Left hindlimb (tissue), 1 donor: ENCODE measurements around the gene SGTB.

ENCODE experiments used
- DNase-seq: peaks from one replicate; pipeline ENCODE4 v3.0.0-alpha.2; 2018

SGTB gene, protein sequence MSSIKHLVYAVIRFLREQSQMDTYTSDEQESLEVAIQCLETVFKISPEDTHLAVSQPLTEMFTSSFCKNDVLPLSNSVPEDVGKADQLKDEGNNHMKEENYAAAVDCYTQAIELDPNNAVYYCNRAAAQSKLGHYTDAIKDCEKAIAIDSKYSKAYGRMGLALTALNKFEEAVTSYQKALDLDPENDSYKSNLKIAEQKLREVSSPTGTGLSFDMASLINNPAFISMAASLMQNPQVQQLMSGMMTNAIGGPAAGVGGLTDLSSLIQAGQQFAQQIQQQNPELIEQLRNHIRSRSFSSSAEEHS

DNA sequence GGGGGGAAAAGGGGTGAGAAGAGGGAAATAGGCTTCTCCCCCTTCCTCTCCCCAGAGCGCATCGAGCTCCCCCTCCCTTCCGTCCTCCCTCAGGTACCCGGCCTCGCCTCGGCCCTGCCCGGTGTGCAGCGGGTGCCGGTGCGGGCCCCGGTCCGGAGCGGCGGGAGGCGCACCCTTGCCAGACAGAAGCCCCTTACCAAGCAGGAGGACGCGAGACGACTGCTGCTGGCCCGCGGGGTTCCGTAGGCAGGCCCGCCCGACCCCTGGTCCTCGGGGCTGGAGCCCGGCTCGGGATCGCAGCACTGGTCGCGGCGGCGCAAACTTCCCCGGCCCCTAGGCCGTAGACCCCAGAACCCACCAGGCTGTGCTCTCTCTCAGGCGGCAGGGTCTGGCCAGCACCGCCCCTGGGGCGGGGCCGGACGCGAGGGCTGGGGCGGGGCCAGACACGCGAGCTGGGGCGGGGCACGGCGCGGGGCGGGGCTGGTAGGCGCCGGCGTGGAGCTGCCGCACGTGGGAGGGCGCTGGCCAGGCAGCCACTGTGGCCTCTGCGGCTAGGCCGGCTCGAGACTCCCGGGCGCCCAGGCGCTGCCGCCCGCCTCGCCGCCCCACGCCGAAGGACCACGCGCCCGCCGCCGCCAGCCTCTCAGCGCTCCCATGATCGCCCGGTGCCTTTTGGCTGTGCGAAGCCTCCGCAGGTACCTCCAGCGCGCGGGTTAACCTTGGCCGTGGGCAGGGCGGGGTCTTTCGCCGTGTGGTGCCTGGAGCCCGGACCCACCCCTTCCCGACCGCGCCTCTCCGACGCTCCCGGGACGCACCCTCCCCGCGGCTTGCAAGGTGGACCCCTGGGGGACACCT is at the start of gene SGTB, which contains the start of gene NLN:
Gene SGTB (minus strand): TSS at position 390 of the 855 bp plus-strand sequence. CDS start 1,302 bp downstream, outside the sequence.
Gene NLN (plus strand): TSS at position 486 of the 855 bp plus-strand sequence. CDS start 169 bp downstream, at position 655.
- peak; percentile 93 for DNase-seq

DNA sequence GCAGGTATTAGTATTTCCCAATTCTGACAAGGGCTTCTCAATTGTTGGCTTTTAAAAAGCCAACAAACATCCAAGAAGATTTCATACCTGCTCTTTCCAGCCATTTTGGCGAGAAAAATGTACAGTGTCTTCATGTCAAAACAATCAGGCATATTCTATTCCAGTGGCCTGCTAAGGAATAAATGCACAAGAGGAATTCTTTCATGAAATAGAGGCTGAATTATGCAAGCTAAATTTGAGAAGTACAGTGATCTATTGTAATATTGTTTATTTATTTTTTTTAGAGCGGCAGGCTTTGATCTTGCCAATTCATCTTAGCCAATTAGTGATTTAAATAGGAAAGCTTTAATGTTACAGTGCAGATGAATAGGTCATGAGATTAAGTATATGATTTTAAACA is 49.4 kb upstream of the SGTB start:
- DNase-seq: no peak

DNA sequence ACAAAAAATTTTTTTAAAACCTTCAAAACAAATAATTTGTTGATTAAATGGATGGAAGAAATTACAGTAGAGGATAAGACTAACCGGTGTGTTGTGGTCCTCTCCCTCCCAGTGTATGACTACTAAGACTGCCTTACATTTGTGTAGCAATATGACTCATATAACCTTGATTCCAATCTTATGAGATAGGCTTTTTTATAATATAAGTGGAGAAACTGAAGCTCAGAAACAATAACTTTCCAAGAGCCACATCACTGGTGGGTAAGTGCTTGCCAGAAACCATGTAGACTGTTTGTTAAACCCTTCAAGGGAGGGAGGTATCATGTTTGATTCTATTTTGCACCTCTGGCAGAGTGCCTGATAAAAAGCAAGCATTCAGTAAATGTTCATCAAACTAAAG is 47.6 kb upstream of the SGTB start:
- DNase-seq: no peak

DNA sequence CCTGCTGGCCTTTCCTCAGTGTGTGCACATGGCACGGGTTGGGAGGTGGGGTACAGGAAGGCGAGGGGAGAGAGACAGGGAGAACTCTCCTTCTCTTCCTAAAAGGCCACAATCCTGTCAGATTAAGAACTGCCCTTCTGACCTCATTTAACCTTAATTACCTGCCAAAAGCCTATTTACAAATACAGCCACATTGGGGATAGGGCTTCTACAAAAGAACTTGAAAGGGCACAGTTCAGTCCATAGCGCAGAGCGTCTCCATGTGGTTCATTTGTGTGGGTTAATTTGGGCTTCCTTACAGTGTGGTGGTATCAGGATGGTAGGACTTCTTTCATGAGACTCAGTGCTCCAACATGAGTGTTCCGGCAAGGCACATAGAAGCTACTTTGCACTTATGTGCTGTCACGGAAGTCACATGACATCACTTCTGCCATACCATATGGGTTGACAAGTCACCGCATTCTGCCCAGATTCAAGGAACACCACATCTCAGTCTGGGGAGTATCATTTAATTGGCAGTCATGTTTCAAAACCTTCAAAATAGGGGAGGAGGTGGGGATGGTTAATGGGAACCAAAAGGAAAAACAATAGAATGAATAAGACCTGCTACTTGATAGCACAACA is 46.9 kb upstream of the SGTB start:
- DNase-seq: no peak

DNA sequence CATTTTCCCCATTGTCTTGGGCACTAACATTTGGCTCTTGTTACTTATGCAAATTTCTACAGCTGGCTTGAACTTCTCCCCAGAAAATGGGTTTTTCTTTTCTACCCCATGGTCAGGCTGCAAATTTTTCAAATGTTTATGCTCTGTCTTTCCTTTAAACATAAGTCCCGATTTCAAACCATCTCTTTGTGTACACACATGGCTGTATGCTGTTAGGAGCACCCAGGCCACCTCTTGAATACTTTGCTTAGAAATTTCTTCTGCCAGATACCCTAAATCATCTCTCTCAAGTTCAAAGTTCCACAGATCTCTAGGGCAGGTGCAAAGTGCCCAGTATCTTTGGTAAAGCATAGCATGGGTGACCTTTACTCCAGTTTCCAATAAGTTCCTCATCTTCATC is 45.7 kb upstream of the SGTB start:
- DNase-seq: no peak

DNA sequence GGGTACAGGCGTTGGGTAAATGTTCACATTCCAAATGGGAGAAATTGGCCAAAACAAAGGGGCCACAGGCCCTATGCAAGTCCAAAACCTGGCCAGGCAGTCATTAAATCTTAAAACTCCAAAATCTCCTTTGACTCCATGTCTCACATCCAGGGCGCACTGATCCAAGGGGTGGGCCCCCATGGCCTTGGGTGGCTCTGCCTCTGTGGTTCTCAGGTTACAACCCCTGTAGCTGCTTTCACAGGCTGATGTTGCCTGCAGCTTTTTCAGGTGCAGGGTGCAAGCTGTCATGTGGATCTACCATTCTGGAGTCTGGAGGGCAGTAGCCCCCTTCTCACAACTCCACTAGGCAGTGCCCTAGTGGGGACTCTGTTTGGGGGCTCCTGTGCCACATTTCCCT is 44.9 kb upstream of the SGTB start:
- no peak for DNase-seq

DNA sequence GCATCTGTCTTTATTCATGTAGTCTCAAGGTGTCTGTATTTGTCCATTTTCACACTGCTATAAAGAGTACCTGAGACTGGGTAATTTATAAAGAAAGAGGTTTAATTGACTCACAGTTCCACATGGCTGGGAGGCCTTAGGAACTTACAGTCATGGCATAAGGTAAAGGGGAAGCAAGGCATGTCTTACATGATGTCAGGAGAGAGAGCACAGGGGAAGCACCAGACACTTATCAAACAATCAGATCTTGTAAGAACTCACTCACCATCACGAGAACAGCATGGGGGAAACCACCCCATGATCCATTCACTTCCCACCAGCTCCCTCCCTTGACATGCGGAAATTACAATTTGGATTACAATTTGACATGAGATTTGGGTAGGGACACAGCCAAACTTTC is 44.3 kb upstream of the SGTB start:
- DNase-seq: no peak

DNA sequence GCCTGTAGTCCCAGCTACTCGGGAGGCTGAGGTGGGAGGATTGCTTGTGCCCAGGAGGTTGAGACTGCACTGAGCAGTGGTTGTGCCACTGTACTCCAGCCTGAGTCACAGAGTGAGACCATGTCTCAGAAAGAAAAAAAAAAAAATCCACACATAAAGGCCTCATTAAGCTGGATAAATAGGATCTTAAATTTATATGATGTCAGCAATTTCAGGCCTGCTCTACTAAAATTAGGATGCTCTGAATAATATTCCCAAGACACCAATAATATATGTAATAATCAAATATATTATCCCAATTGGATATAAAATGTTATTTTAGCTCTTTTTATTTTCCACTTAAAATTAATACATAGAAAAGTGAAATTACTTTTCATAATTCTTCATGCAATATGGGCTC is 43.7 kb upstream of the SGTB start:
- DNase-seq: no peak

DNA sequence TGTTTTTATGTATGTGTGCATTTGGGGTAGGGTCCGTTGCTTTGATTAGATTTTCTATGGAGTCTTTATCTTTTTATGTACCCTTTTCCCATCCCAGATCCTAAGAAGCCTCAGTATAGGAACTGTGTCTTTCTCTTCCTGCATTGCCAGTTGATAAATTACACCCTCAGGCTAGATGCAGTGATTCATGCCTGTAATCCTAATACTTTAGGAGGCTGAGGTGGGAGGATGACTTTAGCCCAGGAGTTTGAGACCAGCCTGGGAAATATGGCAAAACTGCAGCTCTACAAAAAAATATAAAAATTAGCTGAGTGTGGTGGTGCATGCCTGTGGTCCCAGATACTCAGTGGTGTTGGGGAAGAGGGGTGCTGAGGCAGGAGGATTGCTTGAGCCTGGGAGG is 40.3 kb upstream of the SGTB start:
- DNase-seq: no peak

DNA sequence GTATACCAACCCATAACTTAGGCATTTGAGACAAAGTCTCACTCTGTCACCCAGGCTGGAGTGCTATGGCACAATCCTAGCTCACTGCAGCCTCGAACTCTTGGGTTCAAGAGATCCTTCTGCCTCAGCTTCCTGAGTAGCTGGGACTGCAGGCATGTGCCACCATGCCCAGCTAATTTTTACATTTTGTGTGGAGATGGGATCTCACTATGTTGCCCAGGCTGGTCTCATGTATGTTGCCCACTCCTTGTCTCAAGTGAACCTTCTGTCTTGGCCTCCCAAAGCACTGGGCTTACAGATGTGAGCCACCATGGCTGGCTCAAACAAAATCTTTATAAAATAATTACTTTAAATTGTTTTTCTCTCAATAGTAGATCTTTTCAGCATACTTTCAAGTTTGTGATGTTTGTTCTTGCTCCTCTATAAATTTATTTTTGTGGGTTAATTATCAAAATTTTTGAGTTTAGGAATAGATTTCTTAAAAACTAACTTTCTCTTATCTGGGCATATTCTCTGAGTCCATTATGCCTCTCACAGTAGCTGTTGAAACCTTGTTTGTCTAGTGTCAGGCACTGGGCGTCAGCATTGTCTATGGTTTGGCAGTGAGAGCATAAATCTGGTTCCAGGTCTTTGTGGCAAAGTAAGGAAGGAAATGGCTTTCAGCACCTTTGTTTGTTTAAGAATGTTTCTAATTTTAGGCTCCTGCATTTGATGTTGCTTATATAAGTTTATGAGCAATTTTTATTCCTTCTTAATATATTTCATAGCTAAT is 38.8 kb upstream of the SGTB start:
- no peak for DNase-seq

DNA sequence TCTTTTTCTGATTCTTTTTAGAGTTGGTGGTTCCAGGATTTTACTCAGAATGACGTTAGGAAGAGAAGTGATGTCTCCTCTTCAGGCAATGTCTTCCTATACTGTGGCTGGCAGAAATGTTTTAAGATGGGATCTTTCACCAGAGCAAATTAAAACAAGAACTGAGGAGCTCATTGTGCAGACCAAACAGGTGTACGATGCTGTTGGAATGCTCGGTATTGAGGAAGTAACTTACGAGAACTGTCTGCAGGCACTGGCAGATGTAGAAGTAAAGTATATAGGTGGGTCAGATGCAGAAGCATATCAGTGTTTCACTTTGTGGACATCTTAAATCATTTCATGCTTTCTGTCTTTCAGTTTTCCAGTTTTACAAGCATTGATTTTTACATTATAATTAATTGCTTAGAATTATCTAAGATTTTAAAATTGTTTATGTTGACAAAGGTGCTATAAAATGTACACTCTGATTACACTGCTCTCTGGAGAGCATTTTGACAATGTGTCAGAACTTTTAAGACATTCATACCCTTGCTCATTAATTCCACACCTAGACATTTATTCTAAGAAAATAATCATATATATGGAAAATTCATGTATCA is 36.7 kb upstream of the SGTB start:
- no peak for DNase-seq

DNA sequence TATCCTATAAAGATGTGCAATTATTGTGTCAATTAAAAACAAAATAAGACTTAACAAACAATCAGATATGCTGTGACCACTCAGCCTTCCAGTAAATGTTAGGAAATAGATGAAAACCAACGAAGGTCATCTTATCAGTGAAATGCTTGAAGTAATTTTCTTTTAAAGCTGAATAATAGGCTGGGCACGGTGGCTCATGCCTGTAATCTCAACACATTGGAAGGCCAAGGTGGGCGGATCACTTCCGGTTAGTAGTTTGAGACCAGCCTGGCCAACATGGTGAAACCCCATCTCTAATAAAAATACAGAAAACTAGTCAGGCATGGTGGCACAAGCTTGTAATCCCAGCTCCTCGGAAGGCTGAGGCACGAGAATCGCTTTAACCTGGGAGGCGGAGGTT is 31.3 kb upstream of the SGTB start:
- DNase-seq: no peak

DNA sequence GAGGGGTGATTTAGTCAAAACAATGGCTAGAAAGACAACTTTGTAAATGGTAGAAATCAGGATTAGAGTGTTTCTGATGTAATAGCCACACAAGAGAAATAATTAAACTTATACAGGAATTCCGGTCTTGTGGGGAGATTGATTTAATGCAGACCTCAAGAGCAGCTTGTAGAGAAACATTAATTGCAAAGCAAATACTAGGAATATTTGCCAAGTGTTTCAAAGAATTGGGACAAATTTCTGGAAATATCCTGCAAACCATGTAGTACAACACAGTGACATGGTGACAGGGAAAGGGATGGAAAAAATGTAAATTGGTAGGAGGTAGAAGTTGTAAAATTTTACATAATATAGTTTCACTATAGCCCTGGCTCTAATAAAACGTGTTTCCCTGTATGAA is 29.0 kb upstream of the SGTB start:
- no peak for DNase-seq

DNA sequence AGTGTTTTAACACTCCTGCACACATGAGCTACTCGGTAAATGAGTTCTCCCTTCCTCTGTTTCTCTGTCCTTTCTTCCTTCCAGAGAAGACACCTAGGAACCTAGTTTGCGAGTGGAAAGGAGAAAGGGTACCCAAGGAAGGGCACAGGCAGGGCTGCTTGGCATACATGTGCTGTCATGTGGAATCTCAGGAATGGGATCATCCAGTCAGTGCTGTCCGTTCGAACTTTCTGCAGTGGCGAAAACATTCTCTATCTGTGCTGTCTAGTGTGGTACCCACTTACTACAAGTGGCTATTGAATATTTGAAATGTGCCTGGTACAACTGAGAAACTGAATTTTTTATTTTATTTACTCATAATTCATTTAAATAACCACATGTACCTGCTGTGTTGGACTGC is 28.0 kb upstream of the SGTB start:
- DNase-seq: no peak

DNA sequence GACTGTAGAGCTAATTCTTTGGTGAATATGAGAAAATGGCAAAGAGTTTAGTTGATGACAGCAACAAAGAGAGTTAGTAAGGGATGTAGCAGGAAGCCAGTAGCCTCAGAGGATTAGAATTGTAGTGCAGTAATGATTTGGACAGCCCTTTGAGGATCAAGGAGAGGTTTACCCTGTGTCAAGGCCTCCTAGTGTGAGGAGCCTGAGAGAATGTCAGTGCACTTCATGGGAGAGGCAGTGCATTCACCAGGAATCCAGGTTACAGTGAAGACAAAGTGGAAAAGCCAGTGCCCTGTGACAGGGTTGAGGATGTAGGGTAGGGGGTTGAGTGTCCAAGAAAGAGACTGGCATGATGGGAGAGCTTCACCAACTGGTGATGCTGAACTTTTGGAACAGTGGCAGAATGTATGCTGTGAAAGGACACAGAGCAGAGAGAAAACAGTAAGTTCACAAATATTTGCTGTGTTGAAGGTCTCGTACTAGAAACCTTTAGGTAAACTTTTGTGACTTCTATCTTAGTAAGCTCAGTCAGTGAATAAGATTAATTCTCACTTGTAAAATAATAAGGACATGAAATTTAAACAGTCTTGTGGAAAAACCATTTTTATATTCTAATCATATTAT is 27.4 kb upstream of the SGTB start:
- no peak for DNase-seq

DNA sequence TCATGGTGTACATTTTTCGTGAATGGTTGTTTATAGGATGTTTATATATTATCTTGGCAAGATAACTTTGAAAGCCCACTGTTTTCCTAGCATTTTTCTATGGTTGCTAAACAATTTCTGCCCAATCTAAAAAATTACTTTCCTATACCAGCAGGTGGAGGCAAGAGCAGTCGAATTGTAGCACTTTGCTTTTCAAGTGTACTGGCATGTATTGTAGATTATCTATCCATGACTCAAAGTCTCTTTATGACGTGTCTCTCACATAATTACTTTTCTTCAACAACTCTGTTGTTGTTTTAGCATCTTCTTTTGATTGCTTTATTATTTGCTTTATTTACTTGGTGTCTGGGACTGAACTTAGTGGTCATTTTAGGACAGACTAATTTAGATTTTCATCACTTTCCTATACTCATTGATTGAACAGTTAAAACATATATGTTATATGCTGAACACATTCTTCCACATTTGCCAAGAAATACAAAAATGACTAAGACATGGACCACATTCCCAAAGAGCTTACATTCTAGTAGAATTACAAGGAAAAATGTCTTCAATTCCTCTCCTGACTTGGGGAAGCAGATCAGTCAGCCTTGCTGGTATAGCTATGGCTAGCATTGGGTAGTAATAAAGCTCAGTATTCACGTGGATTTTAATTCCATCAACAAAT is 20.8 kb upstream of the SGTB start:
- DNase-seq: no peak

DNA sequence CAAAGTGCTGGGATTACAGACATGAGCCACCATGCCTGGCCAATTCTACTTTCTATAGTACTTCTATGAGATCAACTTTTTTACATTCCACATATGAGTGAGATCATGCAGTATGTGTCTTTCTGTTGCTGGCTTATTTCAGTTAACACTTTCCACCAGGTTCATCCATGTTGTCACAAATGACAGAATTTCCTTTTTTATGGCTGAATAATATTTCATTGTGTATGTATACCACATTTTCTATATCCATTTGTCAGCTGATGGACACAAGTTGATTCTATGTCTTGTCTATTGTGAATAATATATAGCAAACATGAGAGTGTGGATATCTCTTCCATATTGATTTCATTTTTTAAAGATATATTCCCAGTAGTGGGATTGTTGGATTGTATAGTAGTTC is 17.3 kb upstream of the SGTB start:
- no peak for DNase-seq

DNA sequence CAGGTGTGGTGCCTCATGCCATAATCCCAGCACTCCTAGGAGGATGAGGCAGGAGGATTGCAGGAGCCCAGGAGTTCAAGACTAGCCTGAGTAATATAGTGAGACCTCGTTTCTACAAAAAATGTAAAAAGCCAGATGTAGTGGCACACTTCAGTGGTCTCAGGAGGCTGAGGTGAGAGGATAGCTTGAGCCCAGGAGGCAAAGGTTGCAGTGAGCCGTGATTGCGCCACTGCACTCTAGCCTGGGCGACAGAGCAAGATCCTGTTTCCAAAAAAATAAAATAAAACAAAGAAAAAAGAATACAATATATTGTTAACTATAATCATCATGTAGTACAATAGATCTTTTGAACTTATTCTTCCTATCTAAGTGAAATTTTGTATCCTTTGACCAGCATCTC is 16.4 kb upstream of the SGTB start:
- no peak for DNase-seq

DNA sequence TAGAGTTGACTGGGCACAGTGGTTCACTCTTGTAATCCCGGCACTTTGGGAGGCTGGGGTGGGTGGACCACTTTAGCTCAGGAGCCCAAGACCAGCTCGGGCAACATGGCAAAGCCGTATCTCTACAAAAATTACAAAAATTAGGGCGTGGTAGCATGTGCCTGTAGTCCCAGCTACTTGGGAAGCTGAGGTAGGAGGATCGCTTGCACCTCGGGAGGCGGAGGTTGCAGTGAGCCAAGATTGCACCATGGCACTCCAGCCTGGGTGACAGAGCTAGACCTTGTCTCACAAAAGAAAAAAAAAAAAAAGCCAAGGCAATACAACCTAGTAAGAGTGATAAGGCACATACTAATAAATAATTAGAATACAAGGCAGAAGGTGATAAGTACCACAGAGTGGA is 15.9 kb upstream of the SGTB start:
- no peak for DNase-seq

DNA sequence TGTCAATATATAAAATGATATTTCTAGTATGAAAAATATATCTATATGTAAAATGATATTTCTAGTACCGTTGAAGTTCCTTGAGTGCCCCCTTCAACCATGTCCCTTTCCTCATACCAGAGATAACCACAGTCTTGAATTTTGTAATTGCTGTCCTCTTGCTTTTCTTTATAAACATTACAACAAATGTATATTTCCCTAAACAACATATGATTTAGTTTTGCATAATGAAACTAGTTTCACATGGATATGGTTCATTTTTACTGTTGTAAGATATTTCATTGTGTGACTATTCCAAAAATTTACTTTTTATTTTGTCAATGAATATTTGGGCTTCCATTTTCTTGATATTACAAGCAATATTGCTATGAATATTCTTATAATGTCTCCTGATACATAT is 14.1 kb upstream of the SGTB start:
- no peak for DNase-seq

DNA sequence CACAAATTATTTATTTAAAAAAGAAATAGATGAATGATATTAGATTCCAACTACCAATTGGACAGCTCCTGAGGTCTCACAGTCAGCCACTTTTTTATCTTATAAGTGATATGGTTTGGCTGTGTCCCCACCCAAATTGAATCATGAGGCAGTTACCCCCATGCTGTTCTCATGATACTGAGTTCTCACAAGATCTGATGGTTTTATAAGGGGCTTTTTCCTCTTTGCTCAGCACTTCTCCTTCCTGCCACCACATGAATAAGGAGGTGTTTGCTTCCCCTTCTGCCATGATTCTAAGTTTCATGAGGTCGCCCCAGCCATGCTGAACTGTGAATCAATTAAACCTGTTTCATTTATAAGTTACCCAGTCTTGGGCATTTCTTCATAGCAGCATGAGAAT is 13.0 kb upstream of the SGTB start:
- DNase-seq: no peak
